ENCODE measurements around the gene CRYGS. TPM values are rescaled to one million over a fixed set of nuclear protein-coding genes. Genes with fewer than 3 reads are reported as not detected.

The CRYGS gene
- total and polyA plus RNA-seq, 9 of the 15 experiments (the other 6 are each of a cell fraction or from before 2014, with no cell fraction given): 1.5 to 3.8 (median 2.0) TPM

DNA sequence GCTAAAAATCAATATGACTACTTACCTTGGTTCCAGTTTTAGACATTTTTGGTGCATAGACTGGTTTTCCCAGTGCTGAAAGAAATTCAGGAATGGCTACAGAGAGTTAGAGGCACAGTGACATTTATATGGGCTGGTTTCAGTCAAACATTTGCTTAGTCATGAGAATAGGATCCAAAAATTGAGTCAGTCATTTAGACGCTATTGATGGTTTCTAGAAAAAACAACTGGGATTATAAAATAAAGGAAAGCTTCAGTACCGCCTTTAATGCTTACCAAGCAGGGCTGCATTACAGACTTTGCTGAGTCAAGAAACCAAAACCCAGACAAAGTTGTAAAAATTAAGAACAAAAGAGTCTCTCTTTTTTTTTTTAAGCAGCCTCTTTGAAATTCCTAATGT lies at the start of gene CRYGS (continued):
- TF ChIP-seq, protein P1, sequence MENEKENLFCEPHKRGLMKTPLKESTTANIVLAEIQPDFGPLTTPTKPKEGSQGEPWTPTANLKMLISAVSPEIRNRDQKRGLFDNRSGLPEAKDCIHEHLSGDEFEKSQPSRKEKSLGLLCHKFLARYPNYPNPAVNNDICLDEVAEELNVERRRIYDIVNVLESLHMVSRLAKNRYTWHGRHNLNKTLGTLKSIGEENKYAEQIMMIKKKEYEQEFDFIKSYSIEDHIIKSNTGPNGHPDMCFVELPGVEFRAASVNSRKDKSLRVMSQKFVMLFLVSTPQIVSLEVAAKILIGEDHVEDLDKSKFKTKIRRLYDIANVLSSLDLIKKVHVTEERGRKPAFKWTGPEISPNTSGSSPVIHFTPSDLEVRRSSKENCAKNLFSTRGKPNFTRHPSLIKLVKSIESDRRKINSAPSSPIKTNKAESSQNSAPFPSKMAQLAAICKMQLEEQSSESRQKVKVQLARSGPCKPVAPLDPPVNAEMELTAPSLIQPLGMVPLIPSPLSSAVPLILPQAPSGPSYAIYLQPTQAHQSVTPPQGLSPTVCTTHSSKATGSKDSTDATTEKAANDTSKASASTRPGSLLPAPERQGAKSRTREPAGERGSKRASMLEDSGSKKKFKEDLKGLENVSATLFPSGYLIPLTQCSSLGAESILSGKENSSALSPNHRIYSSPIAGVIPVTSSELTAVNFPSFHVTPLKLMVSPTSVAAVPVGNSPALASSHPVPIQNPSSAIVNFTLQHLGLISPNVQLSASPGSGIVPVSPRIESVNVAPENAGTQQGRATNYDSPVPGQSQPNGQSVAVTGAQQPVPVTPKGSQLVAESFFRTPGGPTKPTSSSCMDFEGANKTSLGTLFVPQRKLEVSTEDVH (IDR thresholded peaks at IDR 0.05; ENCODE audit: low read depth, partially characterized antibody): no peak
- no peak for TF ChIP-seq ETS2 (tag; IDR thresholded peaks at IDR 0.05; ENCODE audit: borderline replicate concordance, poor library complexity, severe bottlenecking)
- no peak for TF ChIP-seq SOX6 (IDR thresholded peaks at IDR 0.05)
- TF ChIP-seq, protein P2, sequence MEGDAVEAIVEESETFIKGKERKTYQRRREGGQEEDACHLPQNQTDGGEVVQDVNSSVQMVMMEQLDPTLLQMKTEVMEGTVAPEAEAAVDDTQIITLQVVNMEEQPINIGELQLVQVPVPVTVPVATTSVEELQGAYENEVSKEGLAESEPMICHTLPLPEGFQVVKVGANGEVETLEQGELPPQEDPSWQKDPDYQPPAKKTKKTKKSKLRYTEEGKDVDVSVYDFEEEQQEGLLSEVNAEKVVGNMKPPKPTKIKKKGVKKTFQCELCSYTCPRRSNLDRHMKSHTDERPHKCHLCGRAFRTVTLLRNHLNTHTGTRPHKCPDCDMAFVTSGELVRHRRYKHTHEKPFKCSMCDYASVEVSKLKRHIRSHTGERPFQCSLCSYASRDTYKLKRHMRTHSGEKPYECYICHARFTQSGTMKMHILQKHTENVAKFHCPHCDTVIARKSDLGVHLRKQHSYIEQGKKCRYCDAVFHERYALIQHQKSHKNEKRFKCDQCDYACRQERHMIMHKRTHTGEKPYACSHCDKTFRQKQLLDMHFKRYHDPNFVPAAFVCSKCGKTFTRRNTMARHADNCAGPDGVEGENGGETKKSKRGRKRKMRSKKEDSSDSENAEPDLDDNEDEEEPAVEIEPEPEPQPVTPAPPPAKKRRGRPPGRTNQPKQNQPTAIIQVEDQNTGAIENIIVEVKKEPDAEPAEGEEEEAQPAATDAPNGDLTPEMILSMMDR (IDR thresholded peaks at IDR 0.05 in 2 of 3, conservative IDR thresholded peaks at IDR 0.05 in 1 of 3; ENCODE audit: insufficient read depth in 2 of 3, low read depth in 1 of 3, low read length in 3 of 3): no peak
- TF ChIP-seq ZNF551 (CRISPR knock-in tag; IDR thresholded peaks at IDR 0.05): no peak
- TF ChIP-seq, protein P3, sequence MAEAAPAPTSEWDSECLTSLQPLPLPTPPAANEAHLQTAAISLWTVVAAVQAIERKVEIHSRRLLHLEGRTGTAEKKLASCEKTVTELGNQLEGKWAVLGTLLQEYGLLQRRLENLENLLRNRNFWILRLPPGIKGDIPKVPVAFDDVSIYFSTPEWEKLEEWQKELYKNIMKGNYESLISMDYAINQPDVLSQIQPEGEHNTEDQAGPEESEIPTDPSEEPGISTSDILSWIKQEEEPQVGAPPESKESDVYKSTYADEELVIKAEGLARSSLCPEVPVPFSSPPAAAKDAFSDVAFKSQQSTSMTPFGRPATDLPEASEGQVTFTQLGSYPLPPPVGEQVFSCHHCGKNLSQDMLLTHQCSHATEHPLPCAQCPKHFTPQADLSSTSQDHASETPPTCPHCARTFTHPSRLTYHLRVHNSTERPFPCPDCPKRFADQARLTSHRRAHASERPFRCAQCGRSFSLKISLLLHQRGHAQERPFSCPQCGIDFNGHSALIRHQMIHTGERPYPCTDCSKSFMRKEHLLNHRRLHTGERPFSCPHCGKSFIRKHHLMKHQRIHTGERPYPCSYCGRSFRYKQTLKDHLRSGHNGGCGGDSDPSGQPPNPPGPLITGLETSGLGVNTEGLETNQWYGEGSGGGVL (CRISPR knock-in tag; IDR thresholded peaks at IDR 0.05): no peak
- TF ChIP-seq TCF7L2 (IDR thresholded peaks at IDR 0.05; ENCODE audit: low read depth, low read length): no peak
